A549 (cell line): Measurements from ENCODE around the gene PRF1.
"Not testable (repeated sequence)": the region's sequence is repeated elsewhere in the genome, so short reads cannot be mapped to it uniquely, and the experiment has no call there.

Source experiments
- CHD4 ChIP-seq: fragments of 200-600 bp; sonication (generic); IDR thresholded peaks from 2 replicates; pipeline ENCODE4 v1.6.1; 2016; ENCODE audit warnings: antibody characterized with exemption, mild to moderate bottlenecking, borderline replicate concordance
- CTCF ChIP-seq: fragments of >200 bp; sonication (Bioruptor Twin); formaldehyde crosslinking; IDR thresholded peaks from 3 replicates; pipeline ENCODE4 v1.5.1; 2016
- EP300 ChIP-seq, 2 experiments: fragments of >200 bp; sonication (Bioruptor Twin); formaldehyde crosslinking; IDR thresholded peaks; 2 replicates in 1 of 2; 3 replicates in 1 of 2; pipeline ENCODE4 v1.6.1; 2016 to 2017
- PBX3 ChIP-seq: IDR thresholded peaks from 2 replicates; pipeline ENCODE4 v1.6.1; 2012
- USF2 ChIP-seq: fragments of 450-650 bp; IDR thresholded peaks from 2 replicates; pipeline ENCODE4 v1.6.1; 2014; ENCODE audit warnings: antibody characterized with exemption

- TF ChIP-seq PBX3; EP300 (IDR thresholded peaks at IDR 0.05); USF2; CTCF; CHD4: not testable (repeated sequence)
Measured at GRCh38 chr10:70631735-70632134, 29.2 kb upstream of the PRF1 start.
